OCI-LY7 (cell line): ENCODE results near the gene MT2A. TPM values are rescaled to one million over a fixed set of nuclear protein-coding genes. Genes with fewer than 3 reads are reported as not detected.

Source experiments
- BruUV-seq: library from RNA; stranded (reverse); fragments of 400-500 nt; replicated peaks from 2 replicates; lab custom pipeline; 2021; lab: Mats Ljungman, UMichigan
- CTCF ChIA-PET: fragments of 300-600 bp; sonication (Branson Sonifier 250); formaldehyde crosslinking; loops from one replicate; lab custom pipeline; 2022; ENCODE audit warnings: antibody characterized with exemption; ENCODE audit not compliant: unreplicated experiment; lab: Charles Lee
- POLR2A ChIA-PET: fragments of 300-600 bp; sonication (Branson Sonifier 250); formaldehyde crosslinking; loops from one replicate; lab custom pipeline; 2022; ENCODE audit warnings: antibody characterized with exemption; lab: Charles Lee
- DNase-seq: peaks from one replicate; pipeline ENCODE4 v3.0.0-alpha.2; 2015; ENCODE audit warnings: low spot score
- H2AFZ ChIP-seq: fragments of 200-600 bp; sonication (generic), shearing (Covaris generic); 2 replicates; pipeline ENCODE4 v1.6.1; 2014; ENCODE audit warnings: mild to moderate bottlenecking, antibody characterized with exemption, low read length, moderate library complexity
- H3K27ac ChIP-seq: fragments of 200-600 bp; sonication (generic); 2 replicates; pipeline ENCODE4 v1.5.1; 2014; ENCODE audit warnings: mixed run types, low read depth, mild to moderate bottlenecking, moderate library complexity, low read length, inconsistent platforms; ENCODE audit not compliant: poor library complexity, severe bottlenecking
- H3K36me3 ChIP-seq: fragments of 200-600 bp; sonication (generic); 2 replicates; pipeline ENCODE4 v1.6.1; 2014; ENCODE audit warnings: mild to moderate bottlenecking, antibody characterized with exemption, low read length, moderate library complexity, mixed read lengths; ENCODE audit not compliant: insufficient read depth
- H3K4me1 ChIP-seq: fragments of 200-600 bp; sonication (generic); 2 replicates; pipeline ENCODE4 v1.5.1; 2014; ENCODE audit warnings: mild to moderate bottlenecking, low read length; ENCODE audit not compliant: insufficient read depth, poor library complexity, severe bottlenecking
- H3K4me2 ChIP-seq: fragments of 200-600 bp; sonication (generic); 2 replicates; pipeline ENCODE4 v1.6.1; 2014; ENCODE audit warnings: mild to moderate bottlenecking, low read length
- H3K4me3 ChIP-seq: fragments of 200-600 bp; sonication (generic); 2 replicates; pipeline ENCODE4 v1.5.1; 2014; ENCODE audit warnings: mild to moderate bottlenecking, low read depth, low read length; ENCODE audit not compliant: poor library complexity, severe bottlenecking
- H3K79me2 ChIP-seq: fragments of 200-600 bp; sonication (generic); 2 replicates; pipeline ENCODE4 v1.6.1; 2016; ENCODE audit warnings: low read depth, mild to moderate bottlenecking, low read length, moderate library complexity, mixed read lengths; ENCODE audit not compliant: insufficient read depth
- H3K9me2 ChIP-seq: fragments of 200-600 bp; sonication (generic); 2 replicates; pipeline ENCODE4 v1.6.1; 2016; ENCODE audit warnings: mild to moderate bottlenecking, low read length, mixed read lengths; ENCODE audit not compliant: insufficient read depth
- H3K9me3 ChIP-seq: fragments of 200-600 bp; sonication (generic); 2 replicates; pipeline ENCODE4 v1.6.1; 2014; ENCODE audit warnings: mild to moderate bottlenecking, mixed run types, low read length, mixed read lengths
- H4K20me1 ChIP-seq: fragments of 200-600 bp; sonication (generic); 2 replicates; pipeline ENCODE4 v1.6.1; 2014; ENCODE audit warnings: mild to moderate bottlenecking, antibody characterized with exemption, low read length, moderate library complexity, mixed read lengths; ENCODE audit not compliant: insufficient read depth
- CTCF ChIP-seq: fragments of 200-600 bp; sonication (generic); conservative IDR thresholded peaks from 2 replicates; pipeline ENCODE4 v1.5.1; 2014; ENCODE audit warnings: mild to moderate bottlenecking, antibody characterized with exemption, low read length, moderate library complexity, mixed read lengths
- EZH2phosphoT487 ChIP-seq: fragments of 200-600 bp; sonication (generic); IDR thresholded peaks from 2 replicates; pipeline ENCODE4 v1.6.1; 2018; ENCODE audit warnings: low read depth, borderline replicate concordance, mild to moderate bottlenecking, mixed run types, antibody characterized with exemption, low read length, moderate library complexity, mixed read lengths
- intact Hi-C: fragments of 100-400 bp; cut with micrococcal nuclease; formaldehyde crosslinking; loops from one replicate; pipeline ENCODE4 v1.10.0; 2022; ENCODE audit not compliant: unreplicated experiment
- total RNA-seq, 2 experiments: library from RNA; depleted of rRNA in 1 of 2; stranded (reverse); fragments of >200 nt in 1 of 2; shearing (Covaris generic) in 1 of 2; gene quantifications; 2 replicates each; pipeline ENCODE4 v1.2.3, GENCODE V29; 2014 to 2022

Gene MT2A
- total RNA-seq, 2 experiments from 2014 or later: 9.3 to 27.2 TPM

- Histone ChIP-seq H3K79me2 (no peaks in the 10 kb centered on the region), H3K4me2 (peak overlapping the region; percentile 13; the same call in 1 of the 2 replicates), H3K27ac (no peak overlapping the region), H3K4me3 (no peak overlapping the region), H2AFZ (no peak overlapping the region), H4K20me1 (no peaks in the 10 kb centered on the region), H3K36me3 (no peaks in the 10 kb centered on the region), H3K9me3 (no peaks in the 10 kb centered on the region), H3K9me2 (no peaks in the 10 kb centered on the region), H3K4me1 (peaks cover 9% of the 10 kb centered on the region)
- no peak for TF ChIP-seq EZH2phosphoT487
- peak; percentile 19; the same call in 1 of the 2 replicates for TF ChIP-seq CTCF
- intact Hi-C loops: no loop called here
- no TSS peak for BruUV-seq
- ChIA-PET CTCF (interaction anchor here (0.9 kb wide), 1 partner anchor 25 kb away, joined by 5 read pairs; no protein-coding TSS in a partner anchor), POLR2A (interaction anchor here (0.9 kb wide), 1 partner anchor 18 kb away, joined by 5 read pairs; no protein-coding TSS in a partner anchor)
- DNase-seq: peak; percentile 66
Observed at GRCh38 chr16:56630134-56630533, 21.8 kb downstream of the MT2A start.

- DNase-seq: no peak
- ChIA-PET POLR2A (interaction anchor here (0.6 kb wide), 1 partner anchor 511 kb away, joined by 3 read pairs; no protein-coding TSS in a partner anchor), CTCF (no interaction called here)
- Histone ChIP-seq H3K4me2 (no peak overlapping the region), H4K20me1 (no peaks in the 10 kb centered on the region), H3K9me2 (no peaks in the 10 kb centered on the region), H3K27ac (no peak overlapping the region), H3K4me3 (no peak overlapping the region), H2AFZ (no peak overlapping the region), H3K4me1 (peaks cover 9% of the 10 kb centered on the region), H3K79me2 (no peaks in the 10 kb centered on the region), H3K36me3 (no peaks in the 10 kb centered on the region), H3K9me3 (no peaks in the 10 kb centered on the region)
- TF ChIP-seq CTCF (no peak), EZH2phosphoT487 (no peak)
- BruUV-seq: no TSS peak
- intact Hi-C loops: no loop called here
Observed at GRCh38 chr16:56631197-56631596, 22.8 kb downstream of the MT2A start.

GRCh38 chr16:56631832-56632155 is 23.4 kb downstream of the MT2A start:
- Histone ChIP-seq H2AFZ (no peak overlapping the region), H3K27ac (no peak overlapping the region), H3K4me3 (no peak overlapping the region), H3K9me2 (no peaks in the 10 kb centered on the region), H3K9me3 (no peaks in the 10 kb centered on the region), H3K4me2 (no peak overlapping the region), H4K20me1 (no peaks in the 10 kb centered on the region), H3K36me3 (no peaks in the 10 kb centered on the region), H3K79me2 (no peaks in the 10 kb centered on the region), H3K4me1 (peaks cover 9% of the 10 kb centered on the region)
- ChIA-PET POLR2A (interaction anchor here (0.6 kb wide), 1 partner anchor 510 kb away, joined by 3 read pairs; no protein-coding TSS in a partner anchor), CTCF (no interaction called here)
- intact Hi-C loops: no loop called here
- BruUV-seq: no TSS peak
- TF ChIP-seq CTCF (no peak), EZH2phosphoT487 (no peak)
- no peak for DNase-seq
